NOMO-1 treated with DMSO at 0.1 percent for 48 hours (cell line): ENCODE results near the gene AMZ2.
A peak's percentile ranks its signal among the peaks of the same experiment; 100 is the strongest.
"Not testable (repeated sequence)": the region's sequence is repeated elsewhere in the genome, so short reads cannot be mapped to it uniquely, and the experiment has no call there.

ENCODE experiments used
- DNase-seq: peaks from one replicate; lab custom pipeline; 2025; ENCODE audit not compliant: unreplicated experiment; lab: John Stamatoyannopoulos, UW

AMZ2 gene

DNA sequence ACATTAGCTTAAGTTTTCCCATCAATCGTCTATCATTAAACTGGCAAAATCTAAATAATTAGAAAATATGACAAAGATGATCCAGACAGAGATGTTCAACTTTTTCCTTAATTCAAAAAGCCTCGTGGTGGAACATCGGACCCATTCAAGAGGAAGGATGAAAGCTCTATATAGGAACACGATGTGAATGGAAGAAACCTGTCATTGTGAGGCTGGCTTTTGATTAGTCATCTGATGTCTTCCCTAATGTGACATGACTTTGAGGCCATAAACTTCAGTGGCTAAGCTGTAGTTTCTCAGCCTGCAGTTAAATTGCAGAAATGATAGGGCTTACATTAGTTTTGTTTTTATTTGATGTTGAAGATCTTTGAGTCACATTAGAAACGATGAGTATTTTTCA, 1.0 kb downstream of the AMZ2 start:
- DNase-seq = peak; percentile 51

- DNase-seq = peak; percentile 3
These were observed 1.5 kb downstream of the AMZ2 start for GRCh38 chr17:68249354-68249765.

- not testable (repeated sequence) for DNase-seq
These were observed 5.6 kb downstream of the AMZ2 start for GRCh38 chr17:68253426-68253825.

DNA sequence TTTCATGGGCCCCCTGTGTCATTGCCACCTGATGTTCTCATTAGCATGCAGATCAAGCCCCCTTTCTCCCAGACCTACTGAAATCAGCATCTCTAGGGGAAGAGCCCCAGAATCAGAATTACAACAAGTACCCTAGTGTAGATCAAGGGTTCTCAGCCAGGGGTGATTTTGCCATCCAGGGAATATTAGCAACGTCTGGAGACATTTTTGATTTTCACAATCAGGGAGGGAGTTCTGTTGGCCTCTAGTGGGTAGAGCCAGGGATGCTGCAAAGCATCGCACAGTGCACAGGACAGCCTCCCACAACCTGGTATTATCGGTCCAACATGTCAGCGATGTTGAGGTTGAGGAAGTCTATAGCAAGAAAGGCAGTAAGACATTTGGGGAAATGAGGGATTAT, 7.3 kb downstream of the AMZ2 start:
- DNase-seq = no peak

DNA sequence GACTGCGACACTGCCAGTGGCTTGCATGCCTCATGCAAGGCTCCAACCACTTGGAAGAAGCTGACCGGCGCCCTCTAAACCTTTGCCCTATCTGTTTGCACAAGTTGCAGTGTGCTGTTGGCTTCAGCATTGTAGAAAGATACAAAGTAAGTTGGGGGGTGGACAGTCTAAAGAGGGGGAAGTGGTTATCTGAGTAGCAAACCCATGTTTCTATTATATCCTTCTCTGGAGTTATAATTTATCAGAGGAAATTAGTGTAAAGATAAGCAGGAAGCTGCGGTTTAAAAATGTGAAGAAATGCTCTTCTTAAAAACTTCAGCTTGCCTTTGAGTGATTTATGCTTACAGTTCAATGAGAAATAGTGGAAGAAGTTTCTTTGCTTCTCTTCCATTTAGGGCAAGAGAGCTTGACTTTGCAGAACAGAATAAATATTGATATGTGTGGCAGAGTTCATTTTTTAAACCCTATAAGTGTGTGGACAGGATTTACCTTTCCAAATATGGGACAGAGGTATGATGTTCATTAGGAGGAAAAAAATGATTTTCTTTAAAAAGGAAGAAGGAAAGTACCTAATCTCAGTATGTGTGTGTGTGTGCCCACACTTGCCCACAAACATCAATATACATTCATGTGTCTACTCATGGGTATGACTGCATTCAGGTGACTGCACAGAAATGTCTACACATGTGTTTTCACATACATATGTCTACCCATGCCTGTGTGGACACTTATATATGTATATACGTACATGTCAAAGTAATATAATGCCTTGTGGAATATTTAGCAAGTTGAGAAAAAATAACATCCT, 8.1 kb downstream of the AMZ2 start:
- peak; percentile 97 for DNase-seq

GRCh38 chr17:68256701-68257100, 8.9 kb downstream of the AMZ2 start:
- not testable (repeated sequence) for DNase-seq

DNA sequence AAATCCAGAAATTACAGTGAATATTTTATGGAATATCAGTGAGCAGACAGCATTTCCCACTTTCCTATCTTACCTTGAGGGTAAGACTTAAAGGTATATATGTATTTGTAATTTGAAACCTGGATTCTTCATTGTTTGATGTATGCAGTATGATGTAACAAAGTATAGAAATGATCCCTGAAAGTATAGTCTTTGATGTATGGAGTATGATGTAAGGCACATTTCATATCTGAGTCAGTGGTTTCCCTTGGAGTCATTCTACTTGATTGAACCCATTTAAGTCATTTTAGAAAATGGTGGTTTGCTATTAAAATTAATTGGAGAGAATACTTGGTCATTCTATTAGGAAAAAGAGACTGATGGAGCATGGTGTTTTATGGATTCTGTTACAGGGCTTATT, 10.1 kb downstream of the AMZ2 start:
- no peak for DNase-seq

GRCh38 chr17:68258890-68259647, 11.2 kb downstream of the AMZ2 start:
- peak; percentile 27 for DNase-seq

DNA sequence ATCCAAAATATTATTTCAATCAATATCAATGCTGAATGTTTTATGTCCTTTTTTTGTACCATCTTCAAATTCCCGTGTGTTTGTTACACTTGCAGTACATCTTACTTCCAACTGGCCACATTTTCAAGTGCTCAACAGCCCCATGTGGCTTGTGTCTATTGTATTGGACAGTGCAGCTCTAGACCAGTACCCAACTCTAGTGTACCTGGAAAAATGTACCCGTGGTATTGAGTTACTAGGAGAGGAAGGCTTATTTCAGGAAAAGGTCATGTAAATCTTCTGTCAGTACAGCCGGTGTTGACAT, 11.8 kb downstream of the AMZ2 start:
- not testable (repeated sequence) for DNase-seq

DNA sequence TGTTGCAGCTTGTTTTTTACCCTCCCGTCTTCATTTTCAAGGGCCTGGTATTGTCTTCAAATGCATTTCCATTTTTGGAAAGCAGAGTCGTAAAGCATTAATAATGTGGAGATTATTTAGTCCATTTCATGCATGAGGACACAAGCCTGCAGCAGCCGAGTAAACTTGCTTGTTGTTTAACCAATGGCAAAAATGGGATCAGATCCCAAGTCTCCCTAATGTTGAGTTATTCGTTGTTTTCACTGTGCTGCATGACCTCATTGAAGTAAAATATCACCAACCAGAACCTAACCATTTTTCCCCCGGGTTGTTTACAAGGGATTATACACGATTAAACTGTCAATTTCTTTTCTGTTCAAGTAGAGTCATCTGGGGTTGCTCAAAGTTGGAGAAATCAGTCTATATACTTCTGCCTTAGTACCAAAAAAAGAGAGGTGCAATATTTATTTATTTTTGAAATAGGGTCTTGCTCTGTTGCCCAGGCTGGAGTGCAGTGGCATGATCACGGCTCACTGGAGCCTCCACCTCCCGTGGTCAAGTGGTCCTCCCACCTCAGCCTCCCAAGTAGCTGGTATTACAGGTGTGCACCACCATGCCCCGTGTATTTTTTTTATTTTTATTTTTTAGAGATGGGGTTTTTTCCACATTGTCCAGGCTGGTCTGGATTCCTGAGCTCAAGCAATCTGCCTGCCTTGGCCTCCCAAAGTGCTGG, 12.4 kb downstream of the AMZ2 start:
- no peak for DNase-seq

DNA sequence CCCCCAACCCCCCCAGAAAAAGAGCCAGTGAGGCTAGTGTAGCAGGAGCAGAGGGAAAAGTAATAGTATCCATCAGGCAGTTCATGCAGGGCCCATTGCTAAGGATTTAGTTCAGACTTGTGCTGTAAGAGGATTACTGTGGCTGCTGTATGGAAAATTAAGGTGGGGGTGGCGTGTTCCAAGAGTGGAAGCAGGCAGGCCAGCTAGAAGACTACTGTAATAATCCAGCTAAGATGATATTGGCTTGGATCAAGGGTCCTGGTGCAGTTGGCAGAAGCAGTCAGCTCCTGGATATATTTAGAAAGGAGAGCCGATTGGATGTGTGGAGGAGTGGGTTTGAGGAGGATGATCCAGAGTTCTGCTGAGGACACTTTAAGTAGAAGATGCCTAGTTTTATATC, 14.6 kb downstream of the AMZ2 start:
- not testable (repeated sequence) for DNase-seq

GRCh38 chr17:68263101-68263681, 15.3 kb downstream of the AMZ2 start:
- peak; percentile 54 for DNase-seq

GRCh38 chr17:68265833-68266232, 18.0 kb downstream of the AMZ2 start:
- DNase-seq = not testable (repeated sequence)

GRCh38 chr17:68273722-68274121, 25.9 kb downstream of the AMZ2 start:
- DNase-seq = no peak

DNA sequence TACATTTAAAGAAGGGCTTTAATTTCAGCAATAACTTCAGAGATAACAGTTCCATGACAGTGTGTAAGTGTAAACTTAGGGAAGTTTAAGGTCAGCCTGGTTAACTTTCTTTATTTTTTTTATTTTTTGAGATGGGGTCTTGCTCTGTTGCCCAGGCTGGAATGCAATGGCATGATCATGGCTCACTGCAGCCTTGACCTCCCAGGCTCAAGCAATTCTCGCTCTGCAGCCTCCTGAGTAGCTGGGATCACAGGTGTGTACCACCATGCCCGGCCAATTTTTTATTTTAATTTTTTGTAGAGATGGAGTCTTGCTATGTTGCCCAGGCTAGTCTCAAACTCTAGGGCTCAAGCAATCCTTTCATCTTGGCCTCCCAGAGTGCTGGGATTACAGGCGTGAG, 28.5 kb downstream of the AMZ2 start:
- DNase-seq = not testable (repeated sequence)

DNA sequence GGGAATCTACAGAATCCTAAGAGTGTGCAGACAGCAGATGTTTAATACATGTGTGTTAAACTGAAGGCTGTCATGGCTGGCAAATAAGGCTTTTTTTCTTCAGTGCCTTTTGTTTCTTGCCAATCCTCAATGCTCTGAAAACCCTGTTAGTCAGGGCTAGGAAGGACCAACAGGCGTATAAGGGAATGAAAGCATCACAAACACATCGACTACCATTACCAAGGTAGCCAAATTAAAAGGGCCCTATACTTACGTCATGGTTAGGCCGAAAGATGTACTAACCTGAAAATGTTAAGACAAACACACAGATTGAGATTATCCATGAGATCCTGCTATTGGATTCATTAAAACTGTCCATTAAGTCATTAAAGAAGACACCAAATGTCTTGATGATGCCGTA, 30.0 kb downstream of the AMZ2 start:
- no peak for DNase-seq

- DNase-seq = not testable (repeated sequence)
These were observed 34.1 kb downstream of the AMZ2 start for GRCh38 chr17:68281965-68282364.

DNA sequence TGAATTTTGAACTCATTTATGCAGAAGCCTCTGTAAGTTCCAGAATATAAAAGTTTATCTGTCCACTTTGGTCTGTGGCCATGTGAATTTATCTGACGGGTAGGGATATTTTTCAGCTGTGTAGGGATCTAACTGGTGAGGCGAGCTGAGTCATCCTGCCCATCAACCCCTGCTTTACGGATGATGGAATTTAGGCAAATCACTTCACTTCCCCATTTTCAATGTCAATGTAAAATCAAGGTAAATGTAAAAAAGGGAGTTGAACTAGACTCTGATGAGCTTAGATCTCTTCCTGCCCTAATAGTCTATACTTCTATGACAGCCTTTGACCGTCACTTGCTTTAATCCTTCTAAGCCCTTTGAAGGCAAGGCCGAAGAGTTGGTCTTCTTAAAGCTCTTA, 40.5 kb downstream of the AMZ2 start:
- DNase-seq = peak; percentile 75

GRCh38 chr17:68288804-68289203, 41.0 kb downstream of the AMZ2 start:
- peak; percentile 64 for DNase-seq

- no peak for DNase-seq
These were observed 41.6 kb downstream of the AMZ2 start for GRCh38 chr17:68289473-68289872.

GRCh38 chr17:68289936-68290267, 42.1 kb downstream of the AMZ2 start:
- no peak for DNase-seq
